Activated CD4-positive, alpha-beta memory T cell treated with anti-CD3 and anti-CD28 coated beads for 36 hours (primary cell): Measurements from ENCODE around the gene HSPA1L. TPM values are rescaled to one million over a fixed set of nuclear protein-coding genes. Genes with fewer than 3 reads are reported as not detected.
"Not testable (repeated sequence)": the region's sequence is repeated elsewhere in the genome, so short reads cannot be mapped to it uniquely, and the experiment has no call there.

Source experiments
- CTCF ChIA-PET: fragments of 350-600 bp; sonication (Branson Sonifier 250); formaldehyde crosslinking; loops from one replicate; lab custom pipeline; 2021; ENCODE audit warnings: antibody characterized with exemption, inconsistent platforms; lab: Charles Lee
- POLR2A ChIA-PET: fragments of 350-600 bp; sonication (Branson Sonifier 250); formaldehyde crosslinking; loops from one replicate; lab custom pipeline; 2021; ENCODE audit warnings: antibody characterized with exemption; lab: Charles Lee
- DNase-seq: peaks from one replicate; pipeline ENCODE4 v3.0.0-alpha.2; 2020
- H3K27ac Mint-ChIP-seq: one replicate; pipeline ENCODE4 v1.8.0; 2021; ENCODE audit warnings: mixed read lengths
- H3K27me3 Mint-ChIP-seq: one replicate; pipeline ENCODE4 v1.8.0; 2021; ENCODE audit warnings: mixed read lengths
- H3K36me3 Mint-ChIP-seq: one replicate; pipeline ENCODE4 v1.8.0; 2021; ENCODE audit warnings: mixed read lengths
- H3K4me1 Mint-ChIP-seq: one replicate; pipeline ENCODE4 v1.8.0; 2021; ENCODE audit warnings: low read depth, mixed read lengths
- H3K4me3 Mint-ChIP-seq: one replicate; pipeline ENCODE4 v1.8.0; 2021; ENCODE audit warnings: mild to moderate bottlenecking, mixed read lengths
- H3K9me3 Mint-ChIP-seq: one replicate; pipeline ENCODE4 v1.8.0; 2021; ENCODE audit warnings: mixed read lengths
- intact Hi-C: fragments of 100-400 bp; cut with micrococcal nuclease; formaldehyde crosslinking; loops from one replicate; pipeline ENCODE4 v1.15.1; 2023
- total RNA-seq, 2 experiments: library from RNA; stranded (reverse); gene quantifications; one replicate each; pipeline ENCODE4 v1.2.3, GENCODE V29; 2021

The HSPA1L gene
- total RNA-seq, 2 experiments from 2014 or later: 2.0 TPM

DNA sequence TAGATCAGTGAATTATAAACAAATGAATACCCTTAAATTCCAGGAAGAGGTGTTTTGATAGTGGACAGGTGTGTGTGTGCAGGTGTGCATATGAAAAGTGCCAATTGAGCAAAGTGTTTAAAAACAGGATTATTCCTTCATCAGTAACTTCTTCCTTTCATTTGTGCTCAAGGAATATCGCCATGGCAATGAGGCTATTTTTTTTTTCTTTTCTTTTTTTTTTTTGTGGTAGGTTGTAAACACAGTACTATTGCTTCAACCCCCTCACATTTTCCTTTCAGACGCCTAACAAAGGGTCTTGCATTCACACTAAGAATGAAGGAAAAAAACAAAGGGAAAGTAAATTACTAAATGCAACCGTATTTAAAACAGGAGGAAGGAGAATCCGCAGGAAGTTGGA lies 10.5 kb upstream of the HSPA1L start:
- Mint-ChIP-seq H3K9me3 (no peaks in the 10 kb centered on the region), H3K36me3 (peaks cover 9% of the 10 kb centered on the region), H3K27me3 (no peaks in the 10 kb centered on the region), H3K4me3 (no peak overlapping the region), H3K27ac (peak overlapping the region; percentile 98), H3K4me1 (peaks cover 46% of the 10 kb centered on the region)
- POLR2A ChIA-PET: interaction anchor here (3.8 kb wide), 1 partner anchor 12 kb away, joined by 26 read pairs; the partner anchor contains the start of genes HSPA1A and HSPA1L
- CTCF ChIA-PET: interaction anchor here (0.6 to 1.3 kb wide), 4 partner anchors 10 to 98 kb away, joined by 3 to 4 read pairs (median 3); partner anchors contain the start of genes HSPA1A, HSPA1L and LSM2
- no peak for DNase-seq
- intact Hi-C loops: loop anchor here (10.0 kb wide), 2 partner anchors 369 to 1139 kb away; partner anchors contain the start of genes BRD2, GPSM3 and PBX2

DNA sequence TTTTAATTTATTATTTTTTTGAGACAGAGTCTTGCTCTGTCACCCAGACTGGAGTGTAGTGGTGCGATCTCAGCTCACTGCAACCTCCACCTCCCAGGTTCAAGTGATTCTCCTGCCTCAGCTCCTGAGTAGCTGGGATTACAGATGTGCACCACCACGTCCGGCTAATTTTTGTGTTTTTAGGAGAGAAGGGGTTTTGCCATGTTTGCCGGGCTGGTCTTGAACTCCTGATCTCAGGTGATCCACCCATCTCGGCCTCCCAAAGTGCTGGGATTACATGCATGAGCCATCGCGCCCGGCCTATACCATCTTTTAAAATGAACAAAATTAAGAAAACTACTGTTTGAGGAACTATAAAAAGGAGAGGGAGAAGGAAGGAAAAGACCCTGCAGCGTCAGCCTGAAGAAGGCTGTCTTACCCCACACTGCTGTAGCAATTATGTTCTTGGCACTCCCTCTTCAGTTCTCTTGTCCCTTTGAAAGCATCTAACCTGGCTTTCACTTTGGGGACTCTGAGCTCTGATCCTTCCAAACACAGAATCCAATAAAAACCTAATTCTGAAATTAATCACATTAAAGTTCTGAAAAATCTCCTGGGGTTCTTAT lies 8.6 kb upstream of the HSPA1L start:
- H3K4me3 Mint-ChIP-seq, H3K9me3 Mint-ChIP-seq, H3K27me3 Mint-ChIP-seq, H3K36me3 Mint-ChIP-seq, DNase-seq: not testable (repeated sequence)
- POLR2A ChIA-PET: interaction anchor here (2.2 kb wide), 1 partner anchor 10 kb away, joined by 12 read pairs; no protein-coding TSS in a partner anchor
- intact Hi-C loops: loop anchor here (2.0 to 10.0 kb wide), 5 partner anchors 17 to 1141 kb away; partner anchors contain the start of genes BRD2, GPSM3, LSM2 and LTA
- peaks cover 58% of the 10 kb centered on the region for H3K4me1 Mint-ChIP-seq
- peak overlapping the region; percentile 47 for H3K27ac Mint-ChIP-seq
- CTCF ChIA-PET: interaction anchor here (1.0 kb wide), 1 partner anchor 9 kb away, joined by 3 read pairs; no protein-coding TSS in a partner anchor

DNA sequence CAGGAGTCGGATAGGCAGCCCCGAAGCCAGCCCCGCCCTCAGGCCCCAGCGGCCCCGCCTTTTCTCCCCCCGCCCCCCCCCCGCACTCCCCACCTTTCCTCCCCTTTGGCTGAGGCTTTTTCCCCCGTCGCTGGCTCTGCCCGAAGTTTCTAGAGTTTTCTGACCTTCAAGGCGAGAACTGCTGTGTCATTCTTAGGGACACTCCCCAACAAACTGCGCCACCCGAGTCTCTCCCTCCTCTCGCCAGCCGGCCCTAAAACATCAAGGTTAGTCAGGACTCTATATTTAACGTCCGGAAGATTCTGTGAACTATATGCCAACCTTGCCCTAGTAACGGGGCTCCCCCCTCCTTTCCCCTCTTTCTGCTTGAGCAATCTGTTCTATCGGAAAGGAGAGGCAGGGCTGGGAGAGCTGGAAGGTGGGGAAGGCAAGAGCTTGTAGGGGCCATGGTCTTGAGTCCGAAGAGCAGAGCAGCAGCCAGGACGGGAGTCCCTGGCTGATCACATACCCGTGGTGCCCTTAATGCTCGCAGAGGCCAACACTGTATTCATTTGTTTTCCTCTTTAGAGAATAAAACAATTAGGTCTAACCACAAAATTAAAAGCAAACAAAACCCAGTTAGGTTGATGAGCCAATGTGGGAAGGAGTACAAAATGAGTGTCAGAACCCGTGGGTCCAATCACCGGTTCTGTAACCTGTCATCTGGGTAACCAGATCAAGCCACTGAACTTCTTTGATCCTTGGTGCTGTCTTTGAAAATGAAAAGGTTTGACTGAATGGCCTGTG lies 7.1 kb upstream of the HSPA1L start:
- Mint-ChIP-seq H3K9me3 (no peaks in the 10 kb centered on the region), H3K27me3 (no peaks in the 10 kb centered on the region), H3K4me3 (peak overlapping the region; percentile 89), H3K36me3 (peaks cover 7% of the 10 kb centered on the region), H3K27ac (peak overlapping the region; percentile 96), H3K4me1 (peaks cover 70% of the 10 kb centered on the region)
- ChIA-PET POLR2A (interaction anchor here (0.6 to 2.2 kb wide), 7 partner anchors 9 to 306 kb away, joined by 3 to 12 read pairs (median 4); partner anchors contain the start of genes ATF6B, GPANK1 and LSM2), CTCF (interaction anchor here (1.0 to 1.6 kb wide), 2 partner anchors 8 to 15 kb away, joined by 3 to 7 read pairs; partner anchors contain the start of gene LSM2)
- peak; percentile 84 for DNase-seq
- intact Hi-C loops: loop anchor here (2.0 to 10.0 kb wide), 5 partner anchors 15 to 1143 kb away; partner anchors contain the start of genes BRD2, GPSM3, LSM2 and LTA

DNA sequence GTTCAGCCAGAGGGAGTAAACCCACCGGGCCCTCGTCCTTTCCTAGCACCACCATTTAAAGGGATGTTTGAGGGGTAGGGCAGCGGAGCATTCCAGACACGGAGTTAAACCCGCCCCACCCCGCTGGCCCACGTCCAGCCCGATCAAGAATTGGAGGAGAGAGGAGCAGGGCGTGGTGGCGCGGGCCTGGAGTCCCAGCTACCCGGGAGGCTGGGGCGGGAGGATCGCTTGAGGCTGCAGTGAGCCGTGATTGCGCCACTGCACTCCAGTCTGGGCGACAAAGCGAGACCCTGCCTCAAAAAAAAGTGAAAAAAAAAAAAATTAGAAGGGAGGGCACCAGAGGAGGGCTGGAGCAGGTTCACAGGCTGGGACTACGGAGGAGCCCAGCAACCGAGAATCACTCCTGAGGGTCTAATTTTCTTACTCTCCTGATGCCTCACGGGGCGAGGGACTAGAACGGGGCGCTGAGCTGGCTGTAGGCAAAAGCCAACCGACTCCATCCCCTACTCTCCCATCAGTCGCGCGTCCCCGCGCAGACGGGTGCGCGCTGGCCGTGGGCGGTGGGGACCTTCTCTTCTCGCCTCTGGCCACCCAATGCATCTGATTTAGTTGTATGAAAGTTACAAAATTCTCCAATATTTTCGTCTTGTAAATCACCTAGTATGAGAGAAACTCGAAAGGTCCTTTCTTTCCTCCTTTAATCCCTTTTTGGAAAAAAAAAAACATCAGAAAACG lies 6.4 kb upstream of the HSPA1L start:
- DNase-seq: peak; percentile 85
- intact Hi-C loops: loop anchor here (2.0 to 10.0 kb wide), 5 partner anchors 15 to 1143 kb away; partner anchors contain the start of genes BRD2, GPSM3, LSM2 and LTA
- peaks cover 6% of the 10 kb centered on the region for H3K36me3 Mint-ChIP-seq
- ChIA-PET POLR2A (interaction anchor here (0.9 to 2.2 kb wide), 4 partner anchors 8 to 15 kb away, joined by 3 to 12 read pairs (median 7); partner anchors contain the start of gene LSM2), CTCF (interaction anchor here (1.6 kb wide), 1 partner anchor 14 kb away, joined by 7 read pairs; the partner anchor contains the start of gene LSM2)
- H3K4me1 Mint-ChIP-seq: peaks cover 63% of the 10 kb centered on the region
- H3K27me3 Mint-ChIP-seq: no peaks in the 10 kb centered on the region
- peak overlapping the region; percentile 89 for H3K4me3 Mint-ChIP-seq
- H3K27ac Mint-ChIP-seq: peak overlapping the region; percentile 96
- H3K9me3 Mint-ChIP-seq: no peaks in the 10 kb centered on the region

DNA sequence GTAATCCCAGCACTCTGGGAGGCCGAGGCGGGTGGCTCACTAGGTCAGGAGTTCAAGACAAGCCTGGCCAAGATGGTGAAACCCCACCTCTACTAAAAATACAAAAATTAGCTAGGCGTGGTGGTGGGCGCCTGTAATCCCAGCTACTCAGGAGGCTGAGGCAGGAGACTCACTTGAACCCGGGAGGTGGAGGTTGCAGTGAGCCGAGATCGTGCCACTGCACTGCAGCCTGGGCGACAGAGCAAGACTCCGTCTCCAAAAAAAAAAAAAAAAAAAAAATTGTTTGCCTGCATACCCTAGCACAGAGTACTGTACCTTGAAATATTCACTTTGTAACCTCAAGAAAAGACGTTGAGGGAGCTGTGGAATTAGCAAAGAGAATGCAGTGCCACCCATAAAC lies 5.3 kb upstream of the HSPA1L start:
- DNase-seq, POLR2A ChIA-PET, H3K27me3 Mint-ChIP-seq, H3K36me3 Mint-ChIP-seq, H3K9me3 Mint-ChIP-seq: not testable (repeated sequence)
- CTCF ChIA-PET: interaction anchor here (0.8 to 1.4 kb wide), 3 partner anchors 14 to 25 kb away, joined by 3 to 6 read pairs (median 5); partner anchors contain the start of genes LSM2 and VARS1
- Mint-ChIP-seq H3K4me3 (peak overlapping the region; percentile 89), H3K27ac (peak overlapping the region; percentile 96), H3K4me1 (peaks cover 54% of the 10 kb centered on the region)
- intact Hi-C loops: loop anchor here (5.0 to 10.0 kb wide), 4 partner anchors 43 to 1144 kb away; partner anchors contain the start of genes BRD2, GPSM3, LTA and PBX2

DNA sequence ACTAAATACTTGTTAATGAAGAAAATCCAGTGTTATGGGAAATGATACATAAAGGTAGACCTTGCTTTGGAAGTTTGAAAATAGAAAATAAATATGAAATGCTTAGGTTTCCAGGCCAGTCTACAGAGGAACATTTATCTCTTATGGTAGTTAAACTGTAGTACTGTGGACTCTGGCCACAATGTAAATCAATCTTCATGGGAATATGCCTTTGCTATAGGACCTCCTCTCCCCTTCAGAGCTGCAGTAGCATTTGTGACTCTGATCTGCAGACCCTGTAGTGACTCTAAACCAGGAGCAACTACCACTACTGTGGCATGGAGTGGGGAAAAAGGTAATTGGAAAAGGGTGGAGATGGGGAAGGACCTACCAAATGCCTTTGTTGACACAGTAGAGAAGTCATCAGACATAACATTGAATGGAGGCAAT lies 4.8 kb upstream of the HSPA1L start:
- POLR2A ChIA-PET: interaction anchor here (0.6 kb wide), 1 partner anchor 17 kb away, joined by 3 read pairs; no protein-coding TSS in a partner anchor
- no peak overlapping the region for H3K4me3 Mint-ChIP-seq

DNA sequence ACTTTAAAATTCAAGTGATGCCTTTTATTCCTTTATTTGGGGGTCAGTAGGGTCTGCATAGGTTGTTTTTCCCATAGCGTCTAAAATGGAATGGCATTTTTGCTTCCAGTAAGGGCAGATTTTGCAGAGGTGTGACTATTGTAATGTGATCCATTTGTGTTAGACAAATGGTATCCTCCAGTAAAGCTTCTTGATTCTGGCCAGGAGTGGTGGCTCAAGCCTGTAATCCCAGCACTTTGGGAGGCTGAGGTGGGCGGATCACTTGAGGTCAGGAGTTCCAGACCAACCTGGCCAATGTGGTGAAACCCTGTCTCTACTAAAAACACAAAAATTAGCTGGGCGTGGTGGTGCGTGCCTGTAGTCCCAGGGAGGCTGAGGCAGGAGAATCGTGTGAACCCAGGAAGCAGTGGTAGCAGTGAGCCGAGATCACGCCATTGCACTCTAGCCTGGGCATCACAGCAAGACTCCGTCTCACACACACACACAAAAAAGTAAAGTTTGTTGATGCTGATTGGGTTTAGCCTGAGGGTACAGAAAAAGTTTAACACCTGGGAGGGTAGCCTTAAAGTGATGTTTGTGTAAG lies 2.9 kb upstream of the HSPA1L start:
- H3K36me3 Mint-ChIP-seq, intact Hi-C loops, H3K27me3 Mint-ChIP-seq, H3K9me3 Mint-ChIP-seq: not testable (repeated sequence)
- Mint-ChIP-seq H3K4me3 (peak overlapping the region; percentile 89), H3K27ac (peak overlapping the region; percentile 94), H3K4me1 (peaks cover 52% of the 10 kb centered on the region)
- POLR2A ChIA-PET: interaction anchor here (1.0 to 1.4 kb wide), 3 partner anchors 9 to 78 kb away, joined by 5 to 10 read pairs (median 5); partner anchors contain the start of genes HSPA1B, LSM2 and MSH5
- CTCF ChIA-PET: interaction anchor here (0.9 to 1.4 kb wide), 6 partner anchors 11 to 219 kb away, joined by 3 to 6 read pairs (median 4); partner anchors contain the start of genes LSM2 and VARS1
- peak; percentile 43 for DNase-seq

More for the DNA sequence above, 4.8 kb upstream of the HSPA1L start:
- intact Hi-C loops: loop anchor here (5.0 to 10.0 kb wide), 4 partner anchors 43 to 1145 kb away; partner anchors contain the start of genes BRD2, GPSM3, LTA and PBX2
- no peaks in the 10 kb centered on the region for H3K27me3 Mint-ChIP-seq
- no peak for DNase-seq
- peaks cover 49% of the 10 kb centered on the region for H3K4me1 Mint-ChIP-seq
- peaks cover 6% of the 10 kb centered on the region for H3K36me3 Mint-ChIP-seq
- no peaks in the 10 kb centered on the region for H3K9me3 Mint-ChIP-seq
- CTCF ChIA-PET: interaction anchor here (1.4 kb wide), 2 partner anchors 14 to 24 kb away, joined by 5 to 6 read pairs; partner anchors contain the start of genes LSM2 and VARS1
- peak overlapping the region; percentile 47 for H3K27ac Mint-ChIP-seq

DNA sequence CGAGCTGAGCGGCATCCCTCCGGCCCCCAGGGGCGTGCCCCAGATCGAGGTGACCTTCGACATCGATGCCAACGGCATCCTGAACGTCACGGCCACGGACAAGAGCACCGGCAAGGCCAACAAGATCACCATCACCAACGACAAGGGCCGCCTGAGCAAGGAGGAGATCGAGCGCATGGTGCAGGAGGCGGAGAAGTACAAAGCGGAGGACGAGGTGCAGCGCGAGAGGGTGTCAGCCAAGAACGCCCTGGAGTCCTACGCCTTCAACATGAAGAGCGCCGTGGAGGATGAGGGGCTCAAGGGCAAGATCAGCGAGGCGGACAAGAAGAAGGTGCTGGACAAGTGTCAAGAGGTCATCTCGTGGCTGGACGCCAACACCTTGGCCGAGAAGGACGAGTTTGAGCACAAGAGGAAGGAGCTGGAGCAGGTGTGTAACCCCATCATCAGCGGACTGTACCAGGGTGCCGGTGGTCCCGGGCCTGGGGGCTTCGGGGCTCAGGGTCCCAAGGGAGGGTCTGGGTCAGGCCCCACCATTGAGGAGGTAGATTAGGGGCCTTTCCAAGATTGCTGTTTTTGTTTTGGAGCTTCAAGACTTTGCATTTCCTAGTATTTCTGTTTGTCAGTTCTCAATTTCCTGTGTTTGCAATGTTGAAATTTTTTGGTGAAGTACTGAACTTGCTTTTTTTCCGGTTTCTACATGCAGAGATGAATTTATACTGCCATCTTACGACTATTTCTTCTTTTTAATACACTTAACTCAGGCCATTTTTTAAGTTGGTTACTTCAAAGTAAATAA lies 2.2 kb upstream of the HSPA1L start:
- POLR2A ChIA-PET: interaction anchor here (1.0 to 1.4 kb wide), 3 partner anchors 10 to 77 kb away, joined by 5 to 10 read pairs (median 5); partner anchors contain the start of genes HSPA1B, LSM2 and MSH5

DNA sequence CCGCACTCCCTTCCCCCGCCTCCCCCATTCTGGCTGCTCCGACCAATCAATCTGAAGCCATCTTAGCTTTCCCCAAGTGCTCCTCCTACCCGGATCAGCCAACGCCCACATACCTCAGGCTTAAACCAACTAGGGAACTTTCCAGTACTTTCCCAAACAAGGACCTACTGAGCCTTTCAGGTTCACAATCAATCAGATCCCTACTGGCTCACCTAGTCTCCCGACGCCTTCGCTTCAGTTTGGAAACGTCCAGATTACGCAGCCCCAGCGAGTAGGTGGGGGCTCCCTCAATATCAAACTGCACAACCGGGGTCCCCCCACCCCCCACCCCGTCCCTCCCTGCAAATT lies 432 bp downstream of the HSPA1L start:
- Mint-ChIP-seq H3K27ac (peak overlapping the region; percentile 92), H3K36me3 (peaks cover 5% of the 10 kb centered on the region), H3K4me3 (peak overlapping the region; percentile 85), H3K9me3 (no peaks in the 10 kb centered on the region), H3K27me3 (no peaks in the 10 kb centered on the region), H3K4me1 (peaks cover 54% of the 10 kb centered on the region)
- ChIA-PET POLR2A (interaction anchor here (0.6 to 3.9 kb wide), 7 partner anchors 8 to 150 kb away, joined by 3 to 26 read pairs (median 12); partner anchors contain the start of genes CLIC1, GPANK1, HSPA1B and LSM2), CTCF (interaction anchor here (0.7 to 2.6 kb wide), 11 partner anchors 8 to 111 kb away, joined by 3 to 14 read pairs (median 3); partner anchors contain the start of genes HSPA1B, MSH5 and VARS1)
- DNase-seq: peak; percentile 85
- intact Hi-C loops: loop anchor here (2.0 kb wide), 1 partner anchor 20 kb away; no protein-coding TSS in a partner anchor

More for the DNA sequence above, 2.2 kb upstream of the HSPA1L start:
- DNase-seq, H3K9me3 Mint-ChIP-seq, H3K27me3 Mint-ChIP-seq, H3K36me3 Mint-ChIP-seq, intact Hi-C loops: not testable (repeated sequence)
- Mint-ChIP-seq H3K27ac (peak overlapping the region; percentile 94), H3K4me1 (peaks cover 52% of the 10 kb centered on the region), H3K4me3 (peak overlapping the region; percentile 89)
- CTCF ChIA-PET: interaction anchor here (0.6 to 1.4 kb wide), 7 partner anchors 10 to 219 kb away, joined by 3 to 6 read pairs (median 4); partner anchors contain the start of genes LSM2 and VARS1
